ENCODE results near the gene IL17D. TPM values are rescaled to one million over a fixed set of nuclear protein-coding genes. Genes with fewer than 3 reads are reported as not detected.

The IL17D gene
- total and polyA plus RNA-seq, 2 experiments from 2014 or later: 1.6 to 2.3 TPM

- TF ChIP-seq REST (IDR thresholded peaks at IDR 0.05; ENCODE audit: unreplicated experiment): no peak
- TF ChIP-seq ZNF114 (CRISPR knock-in tag; IDR thresholded peaks at IDR 0.05): no peak
Measured at GRCh38 chr13:20720499-20720898, 17.0 kb downstream of the IL17D start (continued).

GRCh38 chr13:20721058-20721453, 17.6 kb downstream of the IL17D start:
- Histone ChIP-seq H4K20me1 (replicated peaks; ENCODE audit: insufficient read depth) (no peaks in the 10 kb centered on the region), H3F3A (replicated peaks; ENCODE audit: low read depth) (0 out of 2 replicates have a peak, but pooled peaks cover 6% of the 10 kb centered on the region), H3K4me1 (ENCODE audit: insufficient read depth) (no peaks in the 10 kb centered on the region), H3K27me3 (ENCODE audit: insufficient read depth) (peaks cover 32% of the 10 kb centered on the region), H3K27ac (ENCODE audit: low read depth) (no peak overlapping the region), H3K36me3 (ENCODE audit: insufficient read depth) (no peaks in the 10 kb centered on the region), H3K79me2 (replicated peaks; ENCODE audit: insufficient read depth) (no peaks in the 10 kb centered on the region), H2AFZ (peak overlapping the region; percentile 99), H3K4me2 (peak overlapping the region; percentile 91), H3K4me3 (peak overlapping the region; percentile 76), H3K9me2 (ENCODE audit: insufficient read depth) (no peaks in the 10 kb centered on the region)
- TF ChIP-seq REST (IDR thresholded peaks at IDR 0.05; ENCODE audit: unreplicated experiment) (no peak), ZNF331 (CRISPR knock-in tag; IDR thresholded peaks at IDR 0.05; ENCODE audit: low read depth) (no peak), NANOG (IDR thresholded peaks at IDR 0.05; ENCODE audit: borderline replicate concordance) (no peak), ETS1 (IDR thresholded peaks at IDR 0.05) (no peak), ZNF114 (CRISPR knock-in tag; IDR thresholded peaks at IDR 0.05) (no peak), CREB1 (CRISPR knock-in tag; IDR thresholded peaks at IDR 0.05; ENCODE audit: low read depth) (no peak), CTCF (conservative IDR thresholded peaks at IDR 0.05; ENCODE audit: low read depth in 2 of 2) (no peak)
- Mint-ChIP-seq H3K9me3 (no peaks in the 10 kb centered on the region), H3K4me1 (peaks cover 8% of the 10 kb centered on the region), H3K27me3 (ENCODE audit: insufficient read depth, low read depth, poor library complexity) (peaks cover 10% of the 10 kb centered on the region), H3K4me3 (peak overlapping the region; percentile 71), H3K27ac (no peak overlapping the region), H3K36me3 (ENCODE audit: low read depth) (no peaks in the 10 kb centered on the region)
- peak; percentile 10 for ATAC-seq
- no peak for DNase-seq (ENCODE audit: low spot score)

Data from GM23338 (cell line).